GM06990 (cell line): Measurements from ENCODE around the gene FERMT3.

Experiments used
- DNase-seq: peaks from one replicate; pipeline ENCODE4 v3.0.0-alpha.2; 2011; ENCODE audit not compliant: insufficient read length; ENCODE audit errors: extremely low read depth
- H3K27me3 ChIP-seq: replicated peaks from 2 replicates; pipeline ENCODE4 v1.6.0; 2011; ENCODE audit warnings: low read length; ENCODE audit not compliant: control insufficient read depth, insufficient read depth
- H3K36me3 ChIP-seq: 2 replicates; pipeline ENCODE4 v1.5.1; 2011; ENCODE audit warnings: low read length; ENCODE audit not compliant: control insufficient read depth, insufficient read depth
- H3K4me3 ChIP-seq: replicated peaks from 2 replicates; pipeline ENCODE4 v1.5.1; 2011; ENCODE audit warnings: low read depth, mild to moderate bottlenecking, control low read depth, low read length
- TF ChIP-seq, protein P1 (sequence below): IDR thresholded peaks from 2 replicates; pipeline ENCODE4 v1.5.1; 2011; ENCODE audit warnings: low read length, control low read depth, mild to moderate bottlenecking, inconsistent platforms; ENCODE audit not compliant: insufficient read depth, poor library complexity, severe bottlenecking

Gene FERMT3

DNA sequence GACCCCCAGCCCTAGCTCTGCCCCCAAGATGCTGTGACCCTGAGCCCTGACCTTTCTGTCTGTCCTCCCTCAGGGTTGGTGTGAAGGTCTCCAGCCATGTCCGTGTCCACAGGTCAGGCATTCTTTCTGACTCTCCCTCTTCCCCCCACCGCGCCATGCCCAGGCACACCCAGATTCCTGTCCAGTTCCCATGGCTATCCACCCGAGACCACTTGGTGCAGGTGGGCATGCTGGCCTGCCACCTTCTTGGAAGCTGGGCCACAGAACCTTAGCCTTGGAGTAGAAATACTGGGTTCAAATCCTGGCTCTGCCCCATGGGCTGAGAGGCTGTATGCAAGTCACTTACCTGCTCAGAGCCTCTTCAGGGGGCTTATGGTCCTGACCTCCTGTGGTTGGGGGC is 42.5 kb downstream of the FERMT3 start:
- Histone ChIP-seq H3K27me3 (no peaks in the 10 kb centered on the region), H3K36me3 (peaks cover 2% of the 10 kb centered on the region), H3K4me3 (no peak overlapping the region)
- no peak for DNase-seq
- TF ChIP-seq, protein P1, sequence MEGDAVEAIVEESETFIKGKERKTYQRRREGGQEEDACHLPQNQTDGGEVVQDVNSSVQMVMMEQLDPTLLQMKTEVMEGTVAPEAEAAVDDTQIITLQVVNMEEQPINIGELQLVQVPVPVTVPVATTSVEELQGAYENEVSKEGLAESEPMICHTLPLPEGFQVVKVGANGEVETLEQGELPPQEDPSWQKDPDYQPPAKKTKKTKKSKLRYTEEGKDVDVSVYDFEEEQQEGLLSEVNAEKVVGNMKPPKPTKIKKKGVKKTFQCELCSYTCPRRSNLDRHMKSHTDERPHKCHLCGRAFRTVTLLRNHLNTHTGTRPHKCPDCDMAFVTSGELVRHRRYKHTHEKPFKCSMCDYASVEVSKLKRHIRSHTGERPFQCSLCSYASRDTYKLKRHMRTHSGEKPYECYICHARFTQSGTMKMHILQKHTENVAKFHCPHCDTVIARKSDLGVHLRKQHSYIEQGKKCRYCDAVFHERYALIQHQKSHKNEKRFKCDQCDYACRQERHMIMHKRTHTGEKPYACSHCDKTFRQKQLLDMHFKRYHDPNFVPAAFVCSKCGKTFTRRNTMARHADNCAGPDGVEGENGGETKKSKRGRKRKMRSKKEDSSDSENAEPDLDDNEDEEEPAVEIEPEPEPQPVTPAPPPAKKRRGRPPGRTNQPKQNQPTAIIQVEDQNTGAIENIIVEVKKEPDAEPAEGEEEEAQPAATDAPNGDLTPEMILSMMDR, result no peak

DNA sequence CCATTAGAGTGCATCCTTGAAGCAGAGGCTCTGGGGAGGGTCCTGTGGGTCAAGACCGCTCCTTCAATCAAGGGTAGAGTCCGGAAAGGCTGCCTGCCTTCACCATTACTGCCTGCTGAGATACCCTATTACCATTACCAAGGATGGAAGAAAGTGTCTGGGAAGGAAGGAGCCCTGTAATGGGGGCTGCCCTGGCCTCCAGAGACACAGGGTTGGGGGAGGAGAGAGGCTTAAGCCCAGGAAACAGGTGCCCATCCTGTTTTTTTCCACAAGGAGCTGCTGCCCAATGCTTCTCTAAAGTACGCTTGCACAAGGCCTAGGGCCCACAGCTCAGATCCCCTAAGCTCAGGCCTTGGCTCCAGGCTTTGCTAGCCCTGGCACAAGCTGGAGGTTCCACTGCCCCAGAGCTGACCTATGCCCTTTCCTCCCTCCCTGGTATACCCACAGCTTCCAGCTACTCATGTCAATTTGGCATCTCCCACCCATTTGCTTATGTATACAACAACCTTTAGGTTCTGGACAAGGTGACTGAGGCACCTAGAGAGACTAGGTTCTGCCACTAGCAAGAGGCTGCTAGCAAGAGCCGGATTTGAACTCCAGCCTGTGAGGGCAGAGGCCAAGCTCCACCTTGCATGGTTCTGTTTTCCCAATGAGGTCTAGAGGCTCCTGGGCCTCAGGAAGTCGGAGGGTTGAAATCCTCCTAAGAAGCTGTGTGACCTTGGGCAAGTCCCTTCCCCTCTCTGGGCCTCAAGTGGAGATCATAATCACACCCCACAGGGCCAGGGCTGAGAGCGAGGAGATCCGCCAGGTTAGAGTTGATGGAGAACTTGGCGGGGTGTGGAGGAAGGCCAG is 43.3 kb downstream of the FERMT3 start:
- H3K27me3 ChIP-seq, result no peaks in the 10 kb centered on the region
- H3K36me3 ChIP-seq, result peaks cover 2% of the 10 kb centered on the region; the same call in 1 of the 2 replicates
- no peak overlapping the region for H3K4me3 ChIP-seq
- no peak for DNase-seq
- TF ChIP-seq, protein P1, result no peak

DNA sequence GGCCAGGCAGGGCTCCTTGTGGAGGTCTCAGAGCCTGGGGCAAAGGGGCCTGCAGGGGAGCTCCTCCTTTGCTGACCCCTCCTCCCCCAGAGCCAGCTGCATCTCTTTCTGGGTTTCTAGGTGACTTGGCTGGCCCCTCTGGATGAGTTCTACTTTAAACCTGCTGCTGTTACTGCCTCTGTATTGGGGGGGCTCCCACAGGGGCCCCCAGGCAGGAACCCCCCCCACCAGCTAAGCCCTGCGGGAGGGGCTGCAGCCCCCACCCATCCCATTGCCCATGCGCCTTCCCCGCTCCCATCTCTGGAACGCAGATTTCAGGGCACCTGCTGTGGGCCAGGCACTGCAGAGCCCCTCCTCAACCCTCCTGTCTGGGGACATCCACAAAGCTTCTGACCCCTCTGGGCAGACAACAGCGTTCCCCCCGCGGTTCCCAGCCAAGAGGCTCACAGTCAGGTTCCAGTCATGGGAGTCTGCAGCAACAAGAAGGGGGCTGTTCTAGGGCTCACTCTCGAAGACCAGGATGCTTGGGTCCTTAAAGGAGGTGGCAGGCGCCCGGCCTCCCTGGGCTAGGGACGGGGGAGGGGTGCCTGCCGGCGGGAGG is 44.0 kb downstream of the FERMT3 start:
- Histone ChIP-seq H3K36me3 (peaks cover 1% of the 10 kb centered on the region; the same call in 1 of the 2 replicates), H3K4me3 (peak overlapping the region; percentile 59), H3K27me3 (no peaks in the 10 kb centered on the region)
- no peak for DNase-seq
- TF ChIP-seq, protein P1, result no peak

DNA sequence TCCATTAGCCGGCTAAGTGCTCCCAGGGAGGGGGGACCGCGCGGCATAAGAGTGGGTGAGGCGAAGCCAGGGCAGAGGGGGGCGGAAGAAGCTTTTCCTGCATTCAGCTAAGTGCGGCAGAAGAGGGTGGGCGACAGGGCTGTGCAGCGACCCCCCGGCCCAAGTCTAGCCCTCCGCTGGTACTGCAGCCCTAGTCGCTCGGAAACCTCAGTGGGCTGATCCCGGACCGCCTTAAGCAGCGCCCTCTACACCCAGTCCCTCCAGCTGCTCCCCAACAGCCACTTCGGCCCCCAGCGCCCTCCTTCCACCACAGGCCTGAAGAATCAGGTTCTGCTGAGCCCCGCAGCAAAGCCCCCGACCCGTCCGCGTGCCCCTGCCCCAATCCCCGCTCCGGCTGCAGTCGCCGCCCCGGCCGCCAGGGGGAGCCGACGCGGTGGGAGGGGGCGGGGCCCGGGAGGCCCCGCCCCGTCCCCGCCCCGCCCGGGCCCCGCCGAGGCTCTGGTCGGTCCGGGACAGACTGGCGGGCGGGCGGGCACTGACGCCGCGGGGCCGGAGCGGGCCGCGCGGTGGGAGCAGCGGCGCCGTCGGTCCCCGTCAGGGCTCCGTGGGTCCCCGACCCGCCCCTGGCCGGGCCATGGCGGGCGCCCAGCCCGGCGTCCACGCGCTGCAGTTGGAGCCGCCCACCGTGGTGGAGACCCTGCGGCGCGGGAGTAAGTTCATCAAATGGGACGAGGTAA is 44.7 kb downstream of the FERMT3 start, which contains the start of gene PLCB3:
TSS of gene PLCB3 (plus strand) at position 515 of the 737 bp plus-strand sequence. CDS start at position 635, 120 bp downstream.
- Histone ChIP-seq H3K36me3 (peaks cover 4% of the 10 kb centered on the region), H3K4me3 (peak within 1 kb of the TSS; percentile 71), H3K27me3 (no peaks in the 10 kb centered on the region)
- TF ChIP-seq, protein P1, result peak; percentile 62
- DNase-seq, result peak; percentile 55

DNA sequence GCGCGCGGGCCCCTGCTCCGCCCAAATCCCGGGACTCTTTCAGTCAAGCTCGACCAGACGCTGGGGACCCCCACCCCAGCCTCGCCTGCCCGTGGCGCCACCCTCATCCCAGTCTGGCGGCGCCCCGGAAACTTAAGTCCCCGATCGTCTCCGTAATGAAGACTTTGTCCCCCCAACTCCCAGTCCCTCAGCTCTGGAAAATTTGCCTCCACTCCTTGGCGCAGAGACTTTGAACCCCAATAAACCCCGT is 45.2 kb downstream of the FERMT3 start:
- H3K4me3 ChIP-seq, result peak overlapping the region; percentile 71
- DNase-seq, result no peak
- H3K27me3 ChIP-seq, result no peaks in the 10 kb centered on the region
- TF ChIP-seq, protein P1, result no peak
- peaks cover 7% of the 10 kb centered on the region for H3K36me3 ChIP-seq
